Measurements from ENCODE around the gene SNRPA. TPM values are rescaled to one million over a fixed set of nuclear protein-coding genes. Genes with fewer than 3 reads are reported as not detected.

Gene SNRPA
- polyA plus RNA-seq, 1 of the 3 experiments (the other 2 are of a cell fraction): 121 TPM

GRCh38 chr19:40755791-40756190 lies 4.8 kb downstream of the SNRPA start:
- Histone ChIP-seq H4K20me1 (ENCODE audit: insufficient read depth) (peaks cover 42% of the 10 kb centered on the region), H3K4me2 (0 out of 2 replicates have a peak overlapping the region, but pooled peaks have one; percentile 10), H3K27ac (ENCODE audit: low read depth in 2 of 2, low read length in 1 of 2) (no peak overlapping the region), H3K9me2 (no peaks in the 10 kb centered on the region), H3K4me3 (ENCODE audit: low read depth in 2 of 2, low read length in 1 of 2) (no peak overlapping the region), H3K27me3 (ENCODE audit: insufficient read depth) (no peaks in the 10 kb centered on the region), H3K79me2 (ENCODE audit: insufficient read depth) (peaks cover 84% of the 10 kb centered on the region), H3F3A (replicated peaks; ENCODE audit: insufficient read depth) (peaks cover 7% of the 10 kb centered on the region), H3K9ac (no peak overlapping the region), H2AFZ (ENCODE audit: low read depth) (no peak overlapping the region), H3K9me3 (no peaks in the 10 kb centered on the region), H3K36me3 (replicated peaks in 1 of 2; ENCODE audit: control insufficient read depth in 1 of 2, insufficient read depth in 2 of 2, low read length in 1 of 2) (peaks cover 22 to 43% of the 10 kb centered on the region in 2 experiments), H3K4me1 (ENCODE audit: control insufficient read depth in 1 of 2, insufficient read depth in 2 of 2, low read depth in 1 of 2, low read length in 1 of 2) (peaks cover 7 to 11% of the 10 kb centered on the region in 2 experiments; a peak in 2 of 4 replicates)
- ChIA-PET CTCF (no interaction called here), POLR2A (interaction anchor here (0.7 kb wide), 1 partner anchor 71 kb away, joined by 6 read pairs; no protein-coding TSS in a partner anchor)
- WGBS (ENCODE audit: low lambda C conversion rate): 93% methylated on average over 8 of the region's 8 CpGs
- no peak for DNase-seq
- TF ChIP-seq REST (IDR thresholded peaks at IDR 0.05; ENCODE audit: low read depth, low read length): no peak
- no peak for TF ChIP-seq PBX3 (IDR thresholded peaks at IDR 0.05)
- TF ChIP-seq FOSL2 (IDR thresholded peaks at IDR 0.05; ENCODE audit: borderline replicate concordance, low read depth): no peak
- TF ChIP-seq RCOR1 (IDR thresholded peaks at IDR 0.05; ENCODE audit: low read length): no peak
- no peak for TF ChIP-seq CHD2 (IDR thresholded peaks at IDR 0.05; ENCODE audit: low read length, partially characterized antibody)
- no peak for TF ChIP-seq USF1 (IDR thresholded peaks at IDR 0.05; ENCODE audit: borderline replicate concordance, low read depth)
- TF ChIP-seq RAD21 (IDR thresholded peaks at IDR 0.05; ENCODE audit: low read length): no peak
- TF ChIP-seq JUND (IDR thresholded peaks at IDR 0.05): no peak
- TF ChIP-seq SIN3A (IDR thresholded peaks at IDR 0.05; ENCODE audit: borderline replicate concordance, low read depth, low read length): no peak
- no peak for TF ChIP-seq ELF1 (IDR thresholded peaks at IDR 0.05)
- no peak for TF ChIP-seq USF2 (IDR thresholded peaks at IDR 0.05; ENCODE audit: borderline replicate concordance, low read depth, low read length)
- TF ChIP-seq EZH2phosphoT487 (IDR thresholded peaks at IDR 0.05; ENCODE audit: borderline replicate concordance, low read depth): no peak
- TF ChIP-seq FOXJ3 (CRISPR knock-in tag; IDR thresholded peaks at IDR 0.05): no peak
- no peak for TF ChIP-seq TCF12 (IDR thresholded peaks at IDR 0.05)
- TF ChIP-seq RFX5 (IDR thresholded peaks at IDR 0.05; ENCODE audit: low read length): no peak
- no peak for TF ChIP-seq NRF1 (IDR thresholded peaks at IDR 0.05; ENCODE audit: low read depth, low read length)
- no peak for TF ChIP-seq NFIC (IDR thresholded peaks at IDR 0.05; ENCODE audit: borderline replicate concordance)
- no peak for TF ChIP-seq RXRA (IDR thresholded peaks at IDR 0.05; ENCODE audit: borderline replicate concordance, low read depth)
- no peak for TF ChIP-seq TEAD4 (IDR thresholded peaks at IDR 0.05; ENCODE audit: borderline replicate concordance, insufficient read depth)
- TF ChIP-seq POLR2AphosphoS5 (IDR thresholded peaks at IDR 0.05; ENCODE audit: low read depth, low read length): no peak
